Central memory CD8-positive, alpha-beta T cell (primary cell): ENCODE data around the gene NEUROD2.
"Not testable (repeated sequence)": the region's sequence is repeated elsewhere in the genome, so short reads cannot be mapped to it uniquely, and the experiment has no call there.

Experiments
- ATAC-seq: fragments of 150-1000 bp; cut with Tn5 transposase; replicated peaks from 2 replicates; pipeline ENCODE4 v1.10.0; 2022; ENCODE audit warnings: mild to moderate bottlenecking, moderate FRiP score, moderate number of reproducible peaks; ENCODE audit not compliant: poor library complexity, severe bottlenecking; ENCODE audit errors: extremely low read depth
- DNase-seq, 2 donors: peaks; one replicate each; pipeline ENCODE4 v3.0.0; 2021; ENCODE audit warnings: low spot score in 2 of 2
- H3K27ac Mint-ChIP-seq: one replicate; pipeline ENCODE4 v1.8.0; 2022; ENCODE audit warnings: low read depth, mild to moderate bottlenecking, moderate library complexity, mixed read lengths
- H3K27me3 Mint-ChIP-seq: one replicate; pipeline ENCODE4 v1.8.0; 2022; ENCODE audit warnings: mixed read lengths
- H3K36me3 Mint-ChIP-seq: one replicate; pipeline ENCODE4 v1.8.0; 2022; ENCODE audit warnings: mild to moderate bottlenecking, moderate library complexity, mixed read lengths; ENCODE audit not compliant: insufficient read depth
- H3K4me1 Mint-ChIP-seq: one replicate; pipeline ENCODE4 v1.8.0; 2022; ENCODE audit warnings: mixed read lengths
- H3K4me3 Mint-ChIP-seq: one replicate; pipeline ENCODE4 v1.8.0; 2022; ENCODE audit warnings: mild to moderate bottlenecking, moderate library complexity, mixed read lengths
- H3K9me3 Mint-ChIP-seq: one replicate; pipeline ENCODE4 v1.8.0; 2022; ENCODE audit warnings: mixed read lengths

Gene NEUROD2

GRCh38 chr17:39590180-39590579 lies 17.5 kb downstream of the NEUROD2 start:
- H3K4me1 Mint-ChIP-seq, DNase-seq, H3K27ac Mint-ChIP-seq, H3K9me3 Mint-ChIP-seq, H3K36me3 Mint-ChIP-seq, ATAC-seq, H3K4me3 Mint-ChIP-seq: not testable (repeated sequence)
- peaks cover 51% of the 10 kb centered on the region for H3K27me3 Mint-ChIP-seq

DNA sequence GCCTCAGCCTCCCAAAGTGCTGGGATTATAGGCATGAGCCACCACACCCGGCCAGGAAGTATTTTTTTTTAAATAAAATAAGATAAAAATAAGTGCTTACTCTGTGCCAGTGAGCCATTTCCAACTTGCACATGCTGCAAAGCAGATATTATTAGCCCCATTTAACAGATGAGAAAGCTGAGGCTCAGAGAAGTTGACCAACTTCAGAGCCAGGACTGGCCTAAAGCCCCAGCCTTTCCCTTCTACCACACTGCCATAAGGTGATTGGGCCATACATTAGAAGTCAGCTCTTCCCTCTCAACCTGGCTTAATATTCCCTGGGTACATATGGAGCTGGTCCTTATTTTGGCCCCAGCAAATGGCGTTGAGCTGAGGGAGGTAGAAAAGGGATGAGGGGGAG lies 25.1 kb downstream of the NEUROD2 start:
- Mint-ChIP-seq H3K4me3 (no peak overlapping the region), H3K9me3 (no peaks in the 10 kb centered on the region), H3K27me3 (no peaks in the 10 kb centered on the region), H3K36me3 (no peaks in the 10 kb centered on the region), H3K27ac (no peak overlapping the region), H3K4me1 (no peaks in the 10 kb centered on the region)
- DNase-seq (no peak), ATAC-seq (no peak)

- no peak for ATAC-seq
- Mint-ChIP-seq H3K36me3 (no peaks in the 10 kb centered on the region), H3K4me3 (no peak overlapping the region), H3K27me3 (no peaks in the 10 kb centered on the region), H3K4me1 (no peaks in the 10 kb centered on the region), H3K27ac (no peak overlapping the region), H3K9me3 (no peaks in the 10 kb centered on the region)
- DNase-seq, result no peak
These were observed 26.0 kb downstream of the NEUROD2 start for GRCh38 chr17:39581759-39582085.

DNA sequence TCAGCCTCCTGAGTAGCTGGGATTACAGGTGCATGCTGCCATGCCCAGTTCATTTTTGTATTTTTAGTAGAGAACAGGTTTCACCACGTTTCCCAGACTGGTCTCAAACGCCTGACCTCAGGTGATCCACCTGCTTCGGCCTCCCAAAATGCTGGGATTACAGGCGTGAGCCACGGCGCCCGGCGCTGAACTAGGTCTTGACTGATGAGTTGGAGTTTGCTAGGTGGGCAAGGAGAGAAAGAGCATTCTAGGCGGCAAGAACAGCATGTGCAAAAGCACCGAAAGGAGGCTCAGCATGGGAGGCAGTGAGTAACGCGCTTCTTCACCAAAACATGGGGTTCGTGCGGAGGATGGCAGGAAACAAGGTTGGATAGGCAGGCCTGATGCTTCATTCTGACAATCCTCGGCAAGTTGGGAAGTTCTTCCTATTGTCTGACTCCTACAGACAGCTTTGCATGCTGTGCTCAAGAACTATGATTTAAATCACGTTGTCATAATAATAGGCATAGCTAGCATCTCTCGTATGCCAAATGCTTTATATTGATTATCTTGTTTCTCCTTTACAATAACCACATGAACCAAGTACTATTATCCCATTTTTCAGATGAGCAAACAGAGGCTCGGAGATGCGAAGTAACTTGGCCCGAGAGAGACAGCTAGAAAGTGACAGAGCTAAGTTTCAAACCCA lies 26.5 kb downstream of the NEUROD2 start:
- no peaks in the 10 kb centered on the region for H3K27me3 Mint-ChIP-seq
- DNase-seq (no peak), ATAC-seq (no peak)
- no peaks in the 10 kb centered on the region for H3K9me3 Mint-ChIP-seq
- no peak overlapping the region for H3K27ac Mint-ChIP-seq
- H3K36me3 Mint-ChIP-seq, result no peaks in the 10 kb centered on the region
- H3K4me3 Mint-ChIP-seq, result no peak overlapping the region
- H3K4me1 Mint-ChIP-seq, result no peaks in the 10 kb centered on the region

DNA sequence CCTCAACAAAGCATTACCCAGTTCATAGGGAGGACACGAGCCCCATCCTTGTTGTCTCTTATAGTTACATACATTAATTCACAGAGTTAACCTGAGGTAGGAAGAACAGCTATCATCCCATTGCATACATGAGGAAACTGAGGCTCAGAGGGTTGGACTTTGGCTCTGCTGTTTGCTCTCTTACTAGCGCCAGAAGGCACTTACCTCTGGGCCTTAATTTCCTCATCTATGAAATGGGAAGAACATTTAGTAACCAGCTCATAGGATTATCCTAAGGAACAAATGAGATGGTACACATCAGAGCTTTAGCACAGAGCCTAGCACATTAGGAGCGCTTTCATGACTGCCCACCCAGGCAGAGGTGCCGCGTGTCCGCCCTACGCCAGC lies 27.6 kb downstream of the NEUROD2 start:
- H3K36me3 Mint-ChIP-seq, result no peaks in the 10 kb centered on the region
- H3K27ac Mint-ChIP-seq, result no peak overlapping the region
- H3K4me3 Mint-ChIP-seq, result no peak overlapping the region
- ATAC-seq, result no peak
- H3K27me3 Mint-ChIP-seq, result no peaks in the 10 kb centered on the region
- no peak for DNase-seq
- no peaks in the 10 kb centered on the region for H3K4me1 Mint-ChIP-seq
- no peaks in the 10 kb centered on the region for H3K9me3 Mint-ChIP-seq

GRCh38 chr17:39579318-39580081 lies 28.2 kb downstream of the NEUROD2 start:
- no peak for ATAC-seq
- Mint-ChIP-seq H3K9me3 (no peaks in the 10 kb centered on the region), H3K4me1 (no peaks in the 10 kb centered on the region)

DNA sequence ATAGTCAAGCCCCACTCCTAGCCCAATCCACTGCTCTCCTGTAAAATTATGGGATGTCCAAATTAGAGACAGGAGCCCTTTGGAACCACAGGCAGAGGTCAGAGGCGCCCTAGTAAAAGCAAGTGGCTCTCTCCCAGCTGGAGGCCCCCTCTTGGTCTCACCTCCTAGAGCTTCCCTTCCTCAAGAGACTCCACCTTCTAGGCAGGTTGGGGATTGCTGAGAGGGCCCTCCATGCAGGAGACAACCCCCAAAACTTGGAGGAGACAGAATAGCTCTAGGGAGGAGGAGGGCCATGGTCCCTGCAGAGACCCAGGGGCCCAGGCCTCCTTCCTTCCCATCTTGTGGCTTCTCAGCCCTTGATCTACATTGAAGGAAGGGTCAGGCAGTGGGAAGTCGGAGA lies 29.4 kb downstream of the NEUROD2 start:
- H3K4me1 Mint-ChIP-seq, result no peaks in the 10 kb centered on the region
- no peak overlapping the region for H3K4me3 Mint-ChIP-seq
- DNase-seq, result no peak
- ATAC-seq, result no peak
- H3K27ac Mint-ChIP-seq, result no peak overlapping the region
- no peaks in the 10 kb centered on the region for H3K27me3 Mint-ChIP-seq
- H3K36me3 Mint-ChIP-seq, result no peaks in the 10 kb centered on the region
- no peaks in the 10 kb centered on the region for H3K9me3 Mint-ChIP-seq

More at GRCh38 chr17:39579318-39580081, 28.2 kb downstream of the NEUROD2 start:
- Mint-ChIP-seq H3K4me3 (no peak overlapping the region), H3K27me3 (no peaks in the 10 kb centered on the region), H3K27ac (no peak overlapping the region), H3K36me3 (no peaks in the 10 kb centered on the region)
- DNase-seq, result no peak

DNA sequence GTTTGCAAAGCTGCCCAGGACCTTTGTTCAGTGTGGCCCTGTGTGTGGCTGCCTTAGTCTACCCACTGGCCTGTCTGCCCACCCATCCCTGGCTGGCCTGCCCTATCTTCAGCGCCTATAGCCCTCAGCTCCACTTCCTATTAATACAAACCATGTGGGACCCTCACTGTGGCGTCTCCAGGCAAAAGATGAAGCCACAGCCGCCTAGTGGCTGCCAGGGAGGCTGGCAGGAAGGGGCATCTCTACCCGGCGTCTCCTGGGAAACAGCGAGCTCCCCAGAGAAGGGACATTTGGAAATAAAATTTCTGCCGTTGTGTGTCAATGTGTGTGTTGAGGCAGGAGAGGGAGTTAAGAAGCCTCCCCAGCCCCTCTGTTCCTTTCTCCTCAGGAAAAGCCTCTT lies 31.5 kb downstream of the NEUROD2 start:
- ATAC-seq, result no peak
- H3K9me3 Mint-ChIP-seq, result peaks cover 6% of the 10 kb centered on the region
- peaks cover 1% of the 10 kb centered on the region for H3K36me3 Mint-ChIP-seq
- no peak overlapping the region for H3K4me3 Mint-ChIP-seq
- DNase-seq, result no peak
- no peaks in the 10 kb centered on the region for H3K27me3 Mint-ChIP-seq
- H3K27ac Mint-ChIP-seq, result no peak overlapping the region
- H3K4me1 Mint-ChIP-seq, result no peaks in the 10 kb centered on the region

- no peak overlapping the region for H3K27ac Mint-ChIP-seq
- DNase-seq (no peak), ATAC-seq (peak; percentile 28)
- peak overlapping the region; percentile 55 for H3K4me3 Mint-ChIP-seq
- peaks cover 5% of the 10 kb centered on the region for H3K36me3 Mint-ChIP-seq
- H3K4me1 Mint-ChIP-seq, result no peaks in the 10 kb centered on the region
- peaks cover 10% of the 10 kb centered on the region for H3K9me3 Mint-ChIP-seq
- no peaks in the 10 kb centered on the region for H3K27me3 Mint-ChIP-seq
These were observed 34.0 kb downstream of the NEUROD2 start for GRCh38 chr17:39573447-39574298.

GRCh38 chr17:39572121-39572520 lies 35.6 kb downstream of the NEUROD2 start:
- Mint-ChIP-seq H3K36me3 (peaks cover 8% of the 10 kb centered on the region), H3K9me3 (peaks cover 10% of the 10 kb centered on the region), H3K27me3 (no peaks in the 10 kb centered on the region), H3K4me3 (no peak overlapping the region), H3K27ac (no peak overlapping the region), H3K4me1 (no peaks in the 10 kb centered on the region)
- no peak for ATAC-seq
- DNase-seq, result no peak

- DNase-seq (no peak), ATAC-seq (no peak)
- Mint-ChIP-seq H3K9me3 (peaks cover 10% of the 10 kb centered on the region), H3K4me3 (no peak overlapping the region), H3K27ac (no peak overlapping the region), H3K4me1 (no peaks in the 10 kb centered on the region), H3K27me3 (no peaks in the 10 kb centered on the region), H3K36me3 (peaks cover 21% of the 10 kb centered on the region)
These were observed 38.6 kb downstream of the NEUROD2 start for GRCh38 chr17:39569126-39569525.

GRCh38 chr17:39568702-39569101 lies 39.0 kb downstream of the NEUROD2 start:
- Mint-ChIP-seq H3K36me3 (peaks cover 21% of the 10 kb centered on the region), H3K4me3 (no peak overlapping the region), H3K4me1 (no peaks in the 10 kb centered on the region), H3K9me3 (peaks cover 10% of the 10 kb centered on the region), H3K27me3 (no peaks in the 10 kb centered on the region), H3K27ac (no peak overlapping the region)
- DNase-seq (no peak), ATAC-seq (no peak)
